GM15510 (cell line): ENCODE results near the gene REXO1.
A peak's percentile ranks its signal among the peaks of the same experiment; 100 is the strongest.

ENCODE experiments used
- POLR2A ChIP-seq: IDR thresholded peaks from 3 replicates; pipeline ENCODE4 v1.6.1; 2011; ENCODE audit warnings: borderline replicate concordance; ENCODE audit not compliant: insufficient read length; ENCODE audit errors: extremely low read depth

The REXO1 gene

GRCh38 chr19:1814833-1815604 lies 33.3 kb downstream of the REXO1 start:
- no peak for TF ChIP-seq POLR2A

GRCh38 chr19:1814391-1814790 lies 33.9 kb downstream of the REXO1 start:
- TF ChIP-seq POLR2A, result no peak

GRCh38 chr19:1813192-1814182 lies 34.8 kb downstream of the REXO1 start:
- no peak for TF ChIP-seq POLR2A

- peak; percentile 54 for TF ChIP-seq POLR2A
Measured at GRCh38 chr19:1812426-1813191, 35.7 kb downstream of the REXO1 start.

GRCh38 chr19:1811942-1812425 lies 36.3 kb downstream of the REXO1 start, which contains the start of gene ATP8B3:
Gene ATP8B3 (minus strand): TSS chr19:1812276. CDS start chr19:1811736, 540 bp downstream.
- TF ChIP-seq POLR2A, result peak; percentile 29

- TF ChIP-seq POLR2A, result no peak
Measured at GRCh38 chr19:1811472-1811894, 36.8 kb downstream of the REXO1 start.

GRCh38 chr19:1810439-1811160 lies 37.7 kb downstream of the REXO1 start:
- no peak for TF ChIP-seq POLR2A

- no peak for TF ChIP-seq POLR2A
Measured at GRCh38 chr19:1809678-1810077, 38.6 kb downstream of the REXO1 start.

- TF ChIP-seq POLR2A, result no peak
Measured at GRCh38 chr19:1808395-1808731, 39.9 kb downstream of the REXO1 start.

- no peak for TF ChIP-seq POLR2A
Measured at GRCh38 chr19:1807695-1808394, 40.4 kb downstream of the REXO1 start.

- no peak for TF ChIP-seq POLR2A
Measured at GRCh38 chr19:1807030-1807694, 41.1 kb downstream of the REXO1 start.

- TF ChIP-seq POLR2A, result no peak
Measured at GRCh38 chr19:1806184-1807029, 41.9 kb downstream of the REXO1 start.
